Measurements from ENCODE around the gene SLC35G1. TPM values are rescaled to one million over a fixed set of nuclear protein-coding genes. Genes with fewer than 3 reads are reported as not detected.

SLC35G1 gene
- total and polyA plus RNA-seq, 2 experiments from 2014 or later, result 5.3 to 6.2 TPM

- Histone ChIP-seq H3K36me3 (ENCODE audit: low read depth) (no peaks in the 10 kb centered on the region), H3K4me2 (ENCODE audit: unreplicated experiment) (no peak overlapping the region), H3K9me2 (ENCODE audit: insufficient read depth) (no peaks in the 10 kb centered on the region), H3K27me3 (replicated peaks; ENCODE audit: insufficient read depth) (no peaks in the 10 kb centered on the region), H3K9ac (no peak overlapping the region), H3K9me3 (ENCODE audit: low read depth) (no peaks in the 10 kb centered on the region), H3K79me2 (ENCODE audit: insufficient read depth) (no peaks in the 10 kb centered on the region), H3K4me3 (no peak overlapping the region), H3K27ac (no peak overlapping the region), H3F3A (ENCODE audit: insufficient read depth) (no peaks in the 10 kb centered on the region), H4K20me1 (ENCODE audit: insufficient read depth) (no peaks in the 10 kb centered on the region), H2AFZ (no peak overlapping the region), H3K4me1 (ENCODE audit: insufficient read depth) (no peaks in the 10 kb centered on the region)
- no peak for DNase-seq
- WGBS, 2 experiments (ENCODE audit: low coverage in 1 of 2, low lambda C conversion rate in 2 of 2, missing lambda C conversion rate in 2 of 2), result 81 to 83% methylated on average over 7 of the region's 7 CpGs
- in situ Hi-C loops (cut with MboI), result no loop called here
- TF ChIP-seq EZH2 (IDR thresholded peaks at IDR 0.05; ENCODE audit: insufficient read depth, poor library complexity, severe bottlenecking), result no peak
These were observed 47.8 kb downstream of the SLC35G1 start for GRCh38 chr10:93941606-93942005.

DNA sequence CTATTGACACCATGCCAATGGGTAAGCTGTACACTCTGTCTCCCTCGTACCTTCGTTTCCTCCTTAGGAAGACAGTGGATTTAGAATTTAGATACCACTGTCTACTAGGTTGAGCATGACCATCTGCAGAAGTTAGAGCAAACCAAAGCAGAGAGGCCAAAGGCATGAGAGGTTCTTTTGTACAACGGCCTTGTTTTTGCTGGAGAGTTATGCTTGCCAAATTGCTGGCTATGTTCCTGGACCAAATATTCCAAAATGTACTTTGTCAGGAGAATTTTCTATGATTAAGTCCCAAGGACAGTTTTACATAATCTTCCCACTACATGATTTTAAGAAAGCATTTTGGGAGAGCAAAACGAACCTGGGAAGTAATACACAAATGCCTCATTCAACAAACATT lies 52.0 kb downstream of the SLC35G1 start:
- no peaks in the 10 kb centered on the region for H3K9me2 ChIP-seq (ENCODE audit: insufficient read depth)
- no peaks in the 10 kb centered on the region for H4K20me1 ChIP-seq (ENCODE audit: insufficient read depth)
- no peak for TF ChIP-seq EZH2 (IDR thresholded peaks at IDR 0.05; ENCODE audit: insufficient read depth, poor library complexity, severe bottlenecking)
- no peak for TF ChIP-seq EZH2phosphoT487 (IDR thresholded peaks at IDR 0.05; ENCODE audit: insufficient read depth, low read depth)
- no peak overlapping the region for H3K4me2 ChIP-seq (ENCODE audit: unreplicated experiment)
- no peak overlapping the region for H2AFZ ChIP-seq
- H3K4me3 ChIP-seq, result no peak overlapping the region
- H3K27me3 ChIP-seq (replicated peaks; ENCODE audit: insufficient read depth), result no peaks in the 10 kb centered on the region
- 22 to 26% methylated on average over 4 of the region's 4 CpGs for WGBS, 2 experiments (ENCODE audit: low coverage in 1 of 2, low lambda C conversion rate in 2 of 2, missing lambda C conversion rate in 2 of 2)
- no peaks in the 10 kb centered on the region for H3K79me2 ChIP-seq (ENCODE audit: insufficient read depth)
- no peak overlapping the region for H3K9ac ChIP-seq
- no peaks in the 10 kb centered on the region for H3K36me3 ChIP-seq (ENCODE audit: low read depth)
- no peak overlapping the region for H3K27ac ChIP-seq
- no peaks in the 10 kb centered on the region for H3K4me1 ChIP-seq (ENCODE audit: insufficient read depth)
- in situ Hi-C loops (cut with MboI), result no loop called here
- no peaks in the 10 kb centered on the region for H3F3A ChIP-seq (ENCODE audit: insufficient read depth)
- no peaks in the 10 kb centered on the region for H3K9me3 ChIP-seq (ENCODE audit: low read depth)
- no peak for DNase-seq

- Histone ChIP-seq H3K9me3 (ENCODE audit: low read depth) (no peaks in the 10 kb centered on the region), H3K4me3 (no peak overlapping the region), H3K27ac (no peak overlapping the region), H3K9ac (no peak overlapping the region), H2AFZ (no peak overlapping the region), H3K36me3 (ENCODE audit: low read depth) (no peaks in the 10 kb centered on the region), H3K79me2 (ENCODE audit: insufficient read depth) (no peaks in the 10 kb centered on the region), H3K4me2 (ENCODE audit: unreplicated experiment) (no peak overlapping the region), H3K9me2 (ENCODE audit: insufficient read depth) (no peaks in the 10 kb centered on the region), H3F3A (ENCODE audit: insufficient read depth) (no peaks in the 10 kb centered on the region), H3K4me1 (ENCODE audit: insufficient read depth) (no peaks in the 10 kb centered on the region), H4K20me1 (ENCODE audit: insufficient read depth) (no peaks in the 10 kb centered on the region), H3K27me3 (replicated peaks; ENCODE audit: insufficient read depth) (no peaks in the 10 kb centered on the region)
- in situ Hi-C loops (cut with MboI), result no loop called here
- DNase-seq, result peak; percentile 6
- WGBS, 2 experiments (ENCODE audit: low coverage in 1 of 2, low lambda C conversion rate in 2 of 2, missing lambda C conversion rate in 2 of 2), result 73 to 78% methylated on average over 8 of the region's 8 CpGs
- TF ChIP-seq EZH2phosphoT487 (IDR thresholded peaks at IDR 0.05; ENCODE audit: insufficient read depth, low read depth) (no peak), EZH2 (IDR thresholded peaks at IDR 0.05; ENCODE audit: insufficient read depth, poor library complexity, severe bottlenecking) (no peak)
These were observed 53.3 kb downstream of the SLC35G1 start for GRCh38 chr10:93947055-93947454.

DNA sequence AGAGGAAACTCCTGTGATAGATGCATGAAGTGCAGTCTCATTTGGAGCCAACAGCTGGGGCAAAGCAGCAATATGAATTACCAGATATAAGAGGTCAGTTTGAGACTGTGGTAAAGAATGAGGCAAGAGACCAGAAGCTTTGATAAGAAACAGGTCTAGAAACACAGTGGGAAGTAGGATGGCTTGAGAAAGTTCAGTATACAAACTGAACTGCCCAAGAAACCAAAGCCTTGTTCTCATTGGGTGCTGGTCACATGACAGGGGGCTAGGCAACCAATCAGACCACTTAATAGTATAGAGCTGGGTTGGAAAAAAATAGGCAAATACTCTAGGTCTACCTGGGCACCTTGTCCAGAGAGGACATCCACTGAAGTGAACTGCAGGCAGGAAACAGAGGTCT lies 53.7 kb downstream of the SLC35G1 start:
- H3K36me3 ChIP-seq (ENCODE audit: low read depth), result no peaks in the 10 kb centered on the region
- DNase-seq, result no peak
- TF ChIP-seq EZH2phosphoT487 (IDR thresholded peaks at IDR 0.05; ENCODE audit: insufficient read depth, low read depth) (no peak), EZH2 (IDR thresholded peaks at IDR 0.05; ENCODE audit: insufficient read depth, poor library complexity, severe bottlenecking) (no peak)
- no peaks in the 10 kb centered on the region for H3K9me2 ChIP-seq (ENCODE audit: insufficient read depth)
- no peaks in the 10 kb centered on the region for H3K4me1 ChIP-seq (ENCODE audit: insufficient read depth)
- in situ Hi-C loops (cut with MboI), result no loop called here
- no peak overlapping the region for H3K9ac ChIP-seq
- no peak overlapping the region for H3K4me3 ChIP-seq
- H3F3A ChIP-seq (ENCODE audit: insufficient read depth), result no peaks in the 10 kb centered on the region
- H3K4me2 ChIP-seq (ENCODE audit: unreplicated experiment), result no peak overlapping the region
- no peaks in the 10 kb centered on the region for H4K20me1 ChIP-seq (ENCODE audit: insufficient read depth)
- H3K79me2 ChIP-seq (ENCODE audit: insufficient read depth), result no peaks in the 10 kb centered on the region
- no peak overlapping the region for H2AFZ ChIP-seq
- no peak overlapping the region for H3K27ac ChIP-seq
- no peaks in the 10 kb centered on the region for H3K9me3 ChIP-seq (ENCODE audit: low read depth)
- H3K27me3 ChIP-seq (replicated peaks; ENCODE audit: insufficient read depth), result no peaks in the 10 kb centered on the region

DNA sequence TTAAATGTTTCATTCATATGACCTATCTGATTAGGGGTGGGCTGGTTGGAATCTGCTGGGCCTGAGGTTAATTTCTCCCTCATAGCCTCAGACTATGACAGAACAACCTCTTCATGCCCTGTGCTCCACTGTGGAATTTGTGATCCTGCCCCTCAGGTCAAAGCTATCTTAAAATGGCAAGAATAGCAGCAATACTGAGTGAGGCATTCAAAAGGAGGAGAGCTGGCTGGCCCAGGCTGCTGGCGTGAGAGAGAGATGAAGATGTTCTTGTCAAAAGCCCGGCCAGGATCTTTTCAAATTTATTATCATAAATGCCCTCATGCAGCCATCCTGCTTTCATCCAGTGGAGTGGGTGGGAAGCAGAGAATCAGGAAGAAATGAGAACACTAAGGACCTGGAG lies 58.1 kb downstream of the SLC35G1 start:
- peaks cover 11% of the 10 kb centered on the region for H3F3A ChIP-seq (ENCODE audit: insufficient read depth)
- H4K20me1 ChIP-seq (ENCODE audit: insufficient read depth), result no peaks in the 10 kb centered on the region
- H3K9me2 ChIP-seq (ENCODE audit: insufficient read depth), result no peaks in the 10 kb centered on the region
- no peak overlapping the region for H3K9ac ChIP-seq
- no peaks in the 10 kb centered on the region for H3K79me2 ChIP-seq (ENCODE audit: insufficient read depth)
- DNase-seq, result no peak
- in situ Hi-C loops (cut with MboI), result no loop called here
- 71 to 78% methylated on average over 2 of the region's 2 CpGs for WGBS, 2 experiments (ENCODE audit: low coverage in 1 of 2, low lambda C conversion rate in 2 of 2, missing lambda C conversion rate in 2 of 2)
- no peaks in the 10 kb centered on the region for H3K9me3 ChIP-seq (ENCODE audit: low read depth)
- H3K4me2 ChIP-seq (ENCODE audit: unreplicated experiment), result no peak overlapping the region
- no peak overlapping the region for H3K27ac ChIP-seq
- no peak overlapping the region for H3K4me3 ChIP-seq
- H3K27me3 ChIP-seq (replicated peaks; ENCODE audit: insufficient read depth), result no peaks in the 10 kb centered on the region
- H3K4me1 ChIP-seq (ENCODE audit: insufficient read depth), result peaks cover 13% of the 10 kb centered on the region
- TF ChIP-seq EZH2 (IDR thresholded peaks at IDR 0.05; ENCODE audit: insufficient read depth, poor library complexity, severe bottlenecking), result no peak
- H2AFZ ChIP-seq, result no peak overlapping the region
- no peaks in the 10 kb centered on the region for H3K36me3 ChIP-seq (ENCODE audit: low read depth)

Other genes starting within 250 kb of the SLC35G1 start
- gene FRA10AC1, start 191.4 kb upstream of the SLC35G1 start, total RNA-seq (2014; rRNA removed; shearing (Covaris generic)), result 7.6 and 17.1 TPM in 2 replicates
- 14.8 and 17.0 TPM in 2 replicates for gene FRA10AC1, start 191.4 kb upstream of the SLC35G1 start, polyA plus RNA-seq (2016; fragmentation: Nextera tagmentation; extraction: Ambion mirVana)
- not detected in 2 replicates for gene LGI1, start 136.0 kb upstream of the SLC35G1 start, total RNA-seq (2014; rRNA removed; shearing (Covaris generic))
- gene LGI1, start 136.0 kb upstream of the SLC35G1 start, polyA plus RNA-seq (2016; fragmentation: Nextera tagmentation; extraction: Ambion mirVana), result not detected in 2 replicates
- gene PLCE1, start 100.0 kb downstream of the SLC35G1 start, total RNA-seq (2014; rRNA removed; shearing (Covaris generic)), result 2.9 and 6.2 TPM in 2 replicates
- 3.7 TPM in 2 replicates for gene PLCE1, start 100.0 kb downstream of the SLC35G1 start, polyA plus RNA-seq (2016; fragmentation: Nextera tagmentation; extraction: Ambion mirVana)